Mesenchymal stem cell (in vitro differentiated cells and primary cell): ENCODE data around the gene PPP6R1.
A peak's percentile ranks its signal among the peaks of the same experiment; 100 is the strongest.

Source experiments
- DNase-seq: peaks from one replicate; pipeline ENCODE4 v3.0.0-alpha.2; 2013
- H2AFZ ChIP-seq: one replicate; pipeline ENCODE4 v1.6.1; 2013; ENCODE audit warnings: low read depth, mild to moderate bottlenecking, control low read depth, inconsistent platforms, low read length, moderate library complexity
- H2AK5ac ChIP-seq: 2 replicates; pipeline ENCODE4 v1.6.1; 2013; ENCODE audit warnings: low read length, moderate library complexity, mild to moderate bottlenecking, inconsistent platforms; ENCODE audit not compliant: severe bottlenecking
- H2BK120ac ChIP-seq: one replicate; pipeline ENCODE4 v1.6.1; 2013; ENCODE audit warnings: low read depth, mild to moderate bottlenecking, inconsistent platforms, low read length, moderate library complexity
- H2BK12ac ChIP-seq, 2 experiments: one replicate each; pipeline ENCODE4 v1.6.1; 2013; ENCODE audit warnings: inconsistent platforms in 2 of 2, low read length in 2 of 2, mild to moderate bottlenecking in 2 of 2, moderate library complexity in 2 of 2, control low read depth in 1 of 2
- H2BK15ac ChIP-seq: one replicate; pipeline ENCODE4 v1.6.1; 2013; ENCODE audit warnings: mild to moderate bottlenecking, low read depth, inconsistent platforms; ENCODE audit not compliant: poor library complexity, severe bottlenecking
- H2BK5ac ChIP-seq: 2 replicates; pipeline ENCODE4 v1.6.1; 2013; ENCODE audit warnings: low read depth, mild to moderate bottlenecking, low read length, control low read depth, inconsistent platforms; ENCODE audit not compliant: poor library complexity, severe bottlenecking
- H3K14ac ChIP-seq, 2 experiments: one replicate each; pipeline ENCODE4 v1.6.1; 2013; ENCODE audit warnings: inconsistent platforms in 2 of 2, low read length in 2 of 2, control low read depth in 1 of 2, mild to moderate bottlenecking in 1 of 2, moderate library complexity in 1 of 2
- H3K18ac ChIP-seq, 2 experiments: one replicate each; pipeline ENCODE4 v1.6.1; 2013; ENCODE audit warnings: inconsistent platforms in 2 of 2, low read length in 2 of 2, control low read depth in 1 of 2, low read depth in 1 of 2, mild to moderate bottlenecking in 1 of 2
- H3K23ac ChIP-seq, 2 experiments: one replicate each; pipeline ENCODE4 v1.6.1; 2013; ENCODE audit warnings: inconsistent platforms in 2 of 2, low read length in 2 of 2, mild to moderate bottlenecking in 2 of 2, moderate library complexity in 2 of 2, control low read depth in 1 of 2
- H3K27ac ChIP-seq: 2 replicates; pipeline ENCODE4 v1.5.1; 2013; ENCODE audit warnings: mild to moderate bottlenecking, moderate library complexity, low read length, control low read depth, inconsistent platforms; ENCODE audit not compliant: poor library complexity, severe bottlenecking
- H3K27me3 ChIP-seq, 2 experiments: 2 replicates each; pipeline versions ENCODE4 v1.6.1 to v1.7.0; 2013; ENCODE audit warnings: low read length in 2 of 2, mild to moderate bottlenecking in 2 of 2, moderate library complexity in 2 of 2, control low read depth in 1 of 2, inconsistent platforms in 1 of 2; ENCODE audit not compliant: control insufficient read depth in 1 of 2, insufficient read depth in 1 of 2
- H3K36me3 ChIP-seq, 2 experiments: 2 replicates each; pipeline versions ENCODE4 v1.6.1 to v1.7.0; 2013; ENCODE audit warnings: low read length in 2 of 2, control low read depth in 1 of 2, inconsistent platforms in 1 of 2, low read depth in 1 of 2, mild to moderate bottlenecking in 1 of 2; ENCODE audit not compliant: insufficient read depth in 2 of 2, control insufficient read depth in 1 of 2
- H3K4ac ChIP-seq, 2 experiments: one replicate each; pipeline ENCODE4 v1.6.1; 2013; ENCODE audit warnings: inconsistent platforms in 2 of 2, low read length in 2 of 2, mild to moderate bottlenecking in 2 of 2, moderate library complexity in 2 of 2, control low read depth in 1 of 2, low read depth in 1 of 2
- H3K4me1 ChIP-seq: 2 replicates; pipeline ENCODE4 v1.6.1; 2013; ENCODE audit warnings: low read depth, low read length, control low read depth; ENCODE audit not compliant: control insufficient read depth, insufficient read depth
- H3K4me2 ChIP-seq: 2 replicates; pipeline ENCODE4 v1.6.1; 2013; ENCODE audit warnings: low read length, mild to moderate bottlenecking, inconsistent platforms; ENCODE audit not compliant: poor library complexity, severe bottlenecking
- H3K4me3 ChIP-seq, 2 experiments: 2 replicates each; pipeline versions ENCODE4 v1.5.1 to v1.7.0; 2013; ENCODE audit warnings: low read length in 2 of 2, mild to moderate bottlenecking in 2 of 2, control low read depth in 1 of 2, low read depth in 1 of 2; ENCODE audit not compliant: insufficient read depth in 1 of 2
- H3K79me1 ChIP-seq: replicated peaks from 2 replicates; pipeline ENCODE4 v1.6.1; 2013; ENCODE audit warnings: mild to moderate bottlenecking, control low read depth, low read length, inconsistent platforms; ENCODE audit not compliant: poor library complexity, severe bottlenecking
- H3K9ac ChIP-seq: 2 replicates; pipeline ENCODE4 v1.7.0; 2013; ENCODE audit warnings: mild to moderate bottlenecking, low read length, moderate library complexity
- H3K9me3 ChIP-seq: 2 replicates; pipeline ENCODE4 v1.7.0; 2013; ENCODE audit warnings: mild to moderate bottlenecking, low read length; ENCODE audit not compliant: control insufficient read depth
- H4K8ac ChIP-seq: one replicate; pipeline ENCODE4 v1.6.1; 2013; ENCODE audit warnings: inconsistent platforms, mild to moderate bottlenecking, low read length, moderate library complexity
- H4K91ac ChIP-seq: one replicate; pipeline ENCODE4 v1.6.1; 2013; ENCODE audit warnings: mild to moderate bottlenecking, low read length, inconsistent platforms
- WGBS: methylation state at CpG from one replicate; pipeline ENCODE4 v1.1.7; 2013; ENCODE audit warnings: mixed read lengths; 5-methylcytosine and 5-hydroxymethylcytosine counted together

The PPP6R1 gene

DNA sequence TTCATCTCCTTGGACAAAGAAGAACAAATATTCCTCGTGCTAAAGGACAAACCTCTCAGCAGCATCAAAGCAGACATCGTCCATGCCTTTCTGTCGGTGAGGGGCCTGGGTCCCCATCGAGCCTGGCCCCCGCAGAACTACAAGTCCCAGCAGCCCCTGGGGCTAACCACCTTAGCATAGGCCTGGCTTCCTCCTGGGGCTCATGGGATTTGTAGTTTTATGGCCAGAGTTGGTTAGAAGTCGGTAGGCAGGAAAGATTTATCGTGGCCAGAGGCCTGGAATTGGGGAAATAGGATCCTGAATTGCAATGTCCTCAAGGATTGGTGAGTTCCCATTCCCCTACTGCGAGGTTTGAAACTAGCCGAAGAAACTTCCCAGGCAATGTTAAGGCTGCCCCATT lies 46.7 kb upstream of the PPP6R1 start:
- H4K8ac ChIP-seq, result no peak overlapping the region
- no peak overlapping the region for H2BK15ac ChIP-seq
- no peak overlapping the region for H2AK5ac ChIP-seq
- no peaks in the 10 kb centered on the region for H3K9me3 ChIP-seq
- H3K18ac ChIP-seq, result no peak overlapping the region
- H3K27me3 ChIP-seq, result no peaks in the 10 kb centered on the region
- H3K27ac ChIP-seq, result no peak overlapping the region
- no peak overlapping the region for H3K23ac ChIP-seq
- H2BK12ac ChIP-seq, result no peak overlapping the region
- H3K4me2 ChIP-seq, result no peak overlapping the region
- H3K4me3 ChIP-seq, result no peak overlapping the region
- H3K36me3 ChIP-seq, result peaks cover 46 to 66% of the 10 kb centered on the region in 2 experiments
- no peak overlapping the region for H3K9ac ChIP-seq
- no peak overlapping the region for H4K91ac ChIP-seq
- H2BK5ac ChIP-seq, result no peak overlapping the region
- H2AFZ ChIP-seq, result no peak overlapping the region
- H3K4ac ChIP-seq, result no peak overlapping the region
- H2BK120ac ChIP-seq, result no peak overlapping the region
- H3K14ac ChIP-seq, result no peak overlapping the region
- peak; percentile 30 for DNase-seq
- H3K4me1 ChIP-seq, result peaks cover 11% of the 10 kb centered on the region
- 83% methylated on average over 9 of the region's 9 CpGs for WGBS
- H3K79me1 ChIP-seq, result no peaks in the 10 kb centered on the region

DNA sequence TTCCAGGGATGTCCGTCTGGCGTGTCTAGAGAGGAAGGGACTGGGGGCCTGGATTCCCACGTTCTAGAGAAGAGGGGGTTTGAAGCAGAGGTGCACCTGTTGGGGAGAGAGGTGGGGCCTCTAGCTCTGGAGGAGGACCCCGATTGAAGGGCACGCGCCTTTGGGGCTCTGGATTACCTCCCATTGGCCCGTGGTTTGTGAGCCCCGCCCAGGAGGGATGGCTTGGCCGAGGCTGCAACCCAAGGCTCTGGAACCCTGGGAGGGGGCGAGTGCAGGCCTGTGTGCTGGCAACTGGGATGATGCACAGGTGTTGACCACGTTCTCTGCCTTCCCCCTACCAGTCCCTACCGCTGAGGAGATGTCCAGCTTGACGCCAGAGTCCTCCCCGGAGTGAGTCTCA lies 46.2 kb upstream of the PPP6R1 start:
- no peaks in the 10 kb centered on the region for H3K79me1 ChIP-seq
- H2BK15ac ChIP-seq, result no peak overlapping the region
- no peak overlapping the region for H3K14ac ChIP-seq
- 89% methylated on average over 13 of the region's 14 CpGs for WGBS
- no peak overlapping the region for H2BK5ac ChIP-seq
- H3K9me3 ChIP-seq, result no peaks in the 10 kb centered on the region
- H4K91ac ChIP-seq, result no peak overlapping the region
- H3K18ac ChIP-seq, result no peak overlapping the region
- no peak overlapping the region for H3K4me2 ChIP-seq
- no peak overlapping the region for H2AFZ ChIP-seq
- no peak overlapping the region for H3K27ac ChIP-seq
- H3K27me3 ChIP-seq, result no peaks in the 10 kb centered on the region
- no peak overlapping the region for H2BK12ac ChIP-seq
- H2BK120ac ChIP-seq, result no peak overlapping the region
- peaks cover 11% of the 10 kb centered on the region for H3K4me1 ChIP-seq
- H3K4ac ChIP-seq, result no peak overlapping the region
- no peak overlapping the region for H3K9ac ChIP-seq
- no peak overlapping the region for H4K8ac ChIP-seq
- no peak overlapping the region for H3K4me3 ChIP-seq
- no peak overlapping the region for H2AK5ac ChIP-seq
- H3K36me3 ChIP-seq, result peaks cover 46 to 63% of the 10 kb centered on the region in 2 experiments
- no peak for DNase-seq
- no peak overlapping the region for H3K23ac ChIP-seq

GRCh38 chr19:55304279-55304978 lies 45.6 kb upstream of the PPP6R1 start:
- no peak overlapping the region for H4K91ac ChIP-seq
- H3K18ac ChIP-seq, result no peak overlapping the region
- no peaks in the 10 kb centered on the region for H3K9me3 ChIP-seq
- H2BK120ac ChIP-seq, result no peak overlapping the region
- WGBS, result 95% methylated on average over 39 of the region's 39 CpGs
- H3K14ac ChIP-seq, result no peak overlapping the region
- H3K9ac ChIP-seq, result no peak overlapping the region
- H2AFZ ChIP-seq, result no peak overlapping the region
- H3K36me3 ChIP-seq, result peaks cover 42 to 63% of the 10 kb centered on the region in 2 experiments
- no peak overlapping the region for H2BK15ac ChIP-seq
- peaks cover 11% of the 10 kb centered on the region for H3K4me1 ChIP-seq
- H4K8ac ChIP-seq, result no peak overlapping the region
- no peaks in the 10 kb centered on the region for H3K27me3 ChIP-seq
- H3K23ac ChIP-seq, result no peak overlapping the region
- no peak overlapping the region for H3K4me2 ChIP-seq
- no peak overlapping the region for H2AK5ac ChIP-seq
- no peaks in the 10 kb centered on the region for H3K79me1 ChIP-seq
- H3K27ac ChIP-seq, result no peak overlapping the region
- H3K4me3 ChIP-seq, result no peak overlapping the region
- DNase-seq, result no peak
- H2BK12ac ChIP-seq, result no peak overlapping the region
- no peak overlapping the region for H3K4ac ChIP-seq
- no peak overlapping the region for H2BK5ac ChIP-seq

DNA sequence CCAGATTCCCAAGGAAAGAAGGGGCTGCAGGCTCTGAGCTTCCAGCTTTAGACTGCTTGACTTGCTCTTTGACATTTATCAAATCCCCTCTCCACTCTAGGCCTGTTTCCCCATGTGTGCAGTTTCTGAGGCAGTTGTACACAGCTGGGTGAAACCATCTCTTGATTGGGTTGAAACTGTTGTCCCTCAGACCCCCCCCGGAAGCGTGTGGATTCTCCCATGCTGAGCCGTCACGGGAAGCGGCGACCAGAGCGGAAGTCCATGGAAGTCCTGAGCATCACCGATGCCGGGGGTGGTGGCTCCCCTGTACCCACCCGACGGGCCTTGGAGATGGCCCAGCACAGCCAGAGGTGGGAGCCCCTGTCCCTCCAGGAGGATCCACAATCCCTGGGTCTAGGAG lies 44.7 kb upstream of the PPP6R1 start:
- Histone ChIP-seq H3K36me3 (peaks cover 36 to 58% of the 10 kb centered on the region in 2 experiments), H3K27ac (no peak overlapping the region), H2BK12ac (no peak overlapping the region), H3K4ac (no peak overlapping the region), H3K23ac (no peak overlapping the region), H2AK5ac (no peak overlapping the region), H3K4me1 (peaks cover 11% of the 10 kb centered on the region), H2BK5ac (no peak overlapping the region), H2BK120ac (no peak overlapping the region), H3K18ac (no peak overlapping the region), H3K14ac (no peak overlapping the region), H4K8ac (no peak overlapping the region), H3K4me3 (no peak overlapping the region), H3K4me2 (no peak overlapping the region), H4K91ac (no peak overlapping the region), H3K79me1 (no peaks in the 10 kb centered on the region), H3K27me3 (no peaks in the 10 kb centered on the region), H3K9ac (no peak overlapping the region), H2BK15ac (no peak overlapping the region), H2AFZ (no peak overlapping the region), H3K9me3 (no peaks in the 10 kb centered on the region)
- WGBS, result 95% methylated on average over 11 of the region's 11 CpGs
- DNase-seq, result no peak
